PFSK-1 (cell line): ENCODE measurements around the gene KRTDAP.

Source experiments
- FOXP2 ChIP-seq: optimal IDR thresholded peaks from 2 replicates; pipeline ENCODE3; 2011; ENCODE audit warnings: borderline replicate concordance, control low read depth, inconsistent platforms; ENCODE audit not compliant: insufficient read depth; ENCODE audit errors: extremely low read length, extremely low read depth
- POLR2AphosphoS5 ChIP-seq: IDR thresholded peaks from 2 replicates; pipeline ENCODE4 v1.6.1; 2012; ENCODE audit warnings: low read depth, mild to moderate bottlenecking, control low read depth, low read length, moderate library complexity
- REST ChIP-seq, 2 experiments: IDR thresholded peaks; 2 replicates each; pipeline versions ENCODE4 v1.6.1 to v1.8.0; 2011 to 2012; ENCODE audit warnings: low read depth in 2 of 2, low read length in 2 of 2, control low read depth in 1 of 2, inconsistent platforms in 1 of 2, mild to moderate bottlenecking in 1 of 2, moderate library complexity in 1 of 2; ENCODE audit not compliant: insufficient read depth in 1 of 2
- SIN3A ChIP-seq: IDR thresholded peaks from 2 replicates; pipeline ENCODE4 v1.6.1; 2012; ENCODE audit warnings: mild to moderate bottlenecking, low read length, moderate library complexity, borderline replicate concordance; ENCODE audit not compliant: insufficient read depth
- TAF1 ChIP-seq: IDR thresholded peaks from 2 replicates; pipeline ENCODE4 v1.6.1; 2012; ENCODE audit warnings: low read length, control low read depth, borderline replicate concordance; ENCODE audit not compliant: insufficient read depth

The KRTDAP gene

DNA sequence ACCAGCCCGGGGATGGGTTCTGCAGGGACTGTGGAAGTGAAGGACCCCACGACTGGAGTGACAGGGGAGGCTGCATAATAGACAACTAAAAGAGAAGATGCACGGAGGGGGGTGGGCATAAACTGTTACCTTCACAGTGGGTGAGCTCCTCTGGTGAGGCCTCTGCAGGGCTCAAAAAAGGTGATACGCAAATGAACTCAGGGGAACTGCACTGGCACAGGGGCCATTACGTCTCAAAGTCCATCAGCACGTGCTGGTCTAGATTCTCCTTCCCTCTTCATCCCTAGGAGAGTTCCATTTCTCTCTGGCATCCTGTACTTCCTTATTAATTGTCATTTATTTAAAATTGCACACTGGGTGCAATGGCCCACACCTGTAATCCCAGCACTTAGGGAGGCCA, 50.3 kb downstream of the KRTDAP start:
- no peak for TF ChIP-seq POLR2AphosphoS5
- TF ChIP-seq FOXP2: no peak
- TF ChIP-seq REST (IDR thresholded peaks at IDR 0.05; ENCODE audit: insufficient read depth in 1 of 2, low read depth in 2 of 2, low read length in 2 of 2): no peak
- TF ChIP-seq SIN3A: no peak
- no peak for TF ChIP-seq TAF1

DNA sequence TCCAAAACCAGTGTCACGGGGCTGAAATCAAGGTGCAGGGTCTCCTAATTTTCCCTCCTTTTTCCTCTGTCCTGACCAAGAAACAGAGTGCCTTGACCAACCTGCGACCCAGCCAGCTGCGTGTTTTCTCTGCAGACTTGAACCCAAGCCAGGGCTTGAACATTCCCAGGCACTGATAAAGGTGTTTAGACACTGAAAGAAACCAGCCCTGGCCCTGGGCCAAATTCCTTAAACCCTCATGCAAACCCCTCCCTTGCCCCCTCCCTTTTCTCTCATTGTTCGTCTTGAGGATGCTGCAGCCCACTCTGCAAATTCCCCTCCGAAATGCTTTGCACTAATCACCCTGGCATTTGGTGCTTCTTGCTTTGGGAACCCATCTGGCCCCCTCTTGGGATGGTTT, 51.7 kb downstream of the KRTDAP start:
- TF ChIP-seq POLR2AphosphoS5 (no peak), TAF1 (no peak), REST (IDR thresholded peaks at IDR 0.05; ENCODE audit: insufficient read depth in 1 of 2, low read depth in 2 of 2, low read length in 2 of 2) (no peak), FOXP2 (no peak), SIN3A (no peak)

DNA sequence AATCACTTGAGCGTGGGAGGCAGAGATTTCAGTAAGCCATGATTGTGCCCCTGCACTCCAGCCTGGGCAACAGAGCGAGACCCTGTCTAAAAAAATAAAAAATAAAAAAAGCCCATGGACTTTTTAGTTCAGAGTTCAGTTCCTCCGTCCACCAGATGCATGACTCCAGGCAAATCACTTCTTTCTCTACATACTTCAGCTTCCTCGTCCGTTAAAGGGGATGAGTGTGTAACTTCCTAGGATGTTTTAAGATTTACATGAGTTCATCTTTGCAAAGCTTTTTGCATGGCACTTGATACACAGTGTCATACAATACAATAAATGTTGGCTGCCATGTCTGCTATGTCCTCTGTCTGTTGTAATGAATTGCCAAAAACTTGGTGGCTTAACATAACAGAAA, 52.2 kb downstream of the KRTDAP start:
- no peak for TF ChIP-seq FOXP2
- no peak for TF ChIP-seq POLR2AphosphoS5
- no peak for TF ChIP-seq REST (IDR thresholded peaks at IDR 0.05; ENCODE audit: insufficient read depth in 1 of 2, low read depth in 2 of 2, low read length in 2 of 2)
- TF ChIP-seq TAF1: no peak
- TF ChIP-seq SIN3A: no peak

- no peak for TF ChIP-seq FOXP2
- no peak for TF ChIP-seq TAF1
- TF ChIP-seq REST (IDR thresholded peaks at IDR 0.05; ENCODE audit: insufficient read depth in 1 of 2, low read depth in 2 of 2, low read length in 2 of 2): no peak
- TF ChIP-seq SIN3A: no peak
- no peak for TF ChIP-seq POLR2AphosphoS5
Observed at GRCh38 chr19:35437406-35437951, 52.8 kb downstream of the KRTDAP start.
